ENCODE data around the gene MYNN.

DNA sequence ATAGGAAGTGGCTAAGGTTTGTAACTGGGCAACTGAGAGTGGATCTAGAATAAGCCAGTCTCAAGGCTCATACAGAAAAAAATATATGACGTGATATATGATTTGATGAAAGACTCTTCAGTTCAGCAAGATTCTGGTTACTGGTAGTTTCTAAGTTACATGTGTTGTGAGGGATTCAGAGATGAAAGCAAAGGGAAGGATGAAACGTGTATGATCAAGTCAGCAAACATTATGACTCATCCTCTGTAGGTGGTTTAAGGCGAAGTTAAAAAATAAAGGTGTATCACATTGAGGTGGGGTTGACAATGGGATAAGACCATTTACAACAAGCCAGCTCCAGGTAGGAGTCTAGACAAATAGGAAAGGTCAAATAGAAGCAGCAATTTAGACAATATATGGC lies 24.5 kb upstream of the MYNN start:
- TF ChIP-seq, protein P1, sequence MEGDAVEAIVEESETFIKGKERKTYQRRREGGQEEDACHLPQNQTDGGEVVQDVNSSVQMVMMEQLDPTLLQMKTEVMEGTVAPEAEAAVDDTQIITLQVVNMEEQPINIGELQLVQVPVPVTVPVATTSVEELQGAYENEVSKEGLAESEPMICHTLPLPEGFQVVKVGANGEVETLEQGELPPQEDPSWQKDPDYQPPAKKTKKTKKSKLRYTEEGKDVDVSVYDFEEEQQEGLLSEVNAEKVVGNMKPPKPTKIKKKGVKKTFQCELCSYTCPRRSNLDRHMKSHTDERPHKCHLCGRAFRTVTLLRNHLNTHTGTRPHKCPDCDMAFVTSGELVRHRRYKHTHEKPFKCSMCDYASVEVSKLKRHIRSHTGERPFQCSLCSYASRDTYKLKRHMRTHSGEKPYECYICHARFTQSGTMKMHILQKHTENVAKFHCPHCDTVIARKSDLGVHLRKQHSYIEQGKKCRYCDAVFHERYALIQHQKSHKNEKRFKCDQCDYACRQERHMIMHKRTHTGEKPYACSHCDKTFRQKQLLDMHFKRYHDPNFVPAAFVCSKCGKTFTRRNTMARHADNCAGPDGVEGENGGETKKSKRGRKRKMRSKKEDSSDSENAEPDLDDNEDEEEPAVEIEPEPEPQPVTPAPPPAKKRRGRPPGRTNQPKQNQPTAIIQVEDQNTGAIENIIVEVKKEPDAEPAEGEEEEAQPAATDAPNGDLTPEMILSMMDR (IDR thresholded peaks at IDR 0.05; ENCODE audit: low read length) = no peak
- TF ChIP-seq EZH2 (optimal IDR thresholded peaks at IDR 0.05; ENCODE audit: low read depth, low read length) (no peak), EZH2phosphoT487 (IDR thresholded peaks at IDR 0.05; ENCODE audit: low read length) (no peak)

Data from MM.1S (cell line).